Peyer's patch (tissue), 4 donors: ENCODE measurements around the gene PEX7.

Experiments used
- CTCF ChIP-seq, 6 experiments: fragments of 450-650 bp in 4 of 6; fragments of 200-600 bp in 2 of 6; sonication (generic) in 1 of 6; IDR thresholded peaks; one replicate each; pipeline ENCODE4 v1.5.1; 2017 to 2019; ENCODE audit warnings: antibody characterized with exemption in 6 of 6, mild to moderate bottlenecking in 3 of 6, moderate library complexity in 1 of 6
- POLR2A ChIP-seq, 2 donors: fragments of 450-650 bp; IDR thresholded peaks; one replicate each; pipeline ENCODE4 v1.5.1; 2017; ENCODE audit warnings: antibody characterized with exemption in 2 of 2, mild to moderate bottlenecking in 2 of 2, moderate library complexity in 2 of 2

- TF ChIP-seq CTCF (IDR thresholded peaks at IDR 0.05) (no peak), POLR2A (IDR thresholded peaks at IDR 0.05) (no peak)
Observed at GRCh38 chr6:136945711-136946121, 123.3 kb downstream of the PEX7 start.
